ENCODE results near the gene IQCC.

DNA sequence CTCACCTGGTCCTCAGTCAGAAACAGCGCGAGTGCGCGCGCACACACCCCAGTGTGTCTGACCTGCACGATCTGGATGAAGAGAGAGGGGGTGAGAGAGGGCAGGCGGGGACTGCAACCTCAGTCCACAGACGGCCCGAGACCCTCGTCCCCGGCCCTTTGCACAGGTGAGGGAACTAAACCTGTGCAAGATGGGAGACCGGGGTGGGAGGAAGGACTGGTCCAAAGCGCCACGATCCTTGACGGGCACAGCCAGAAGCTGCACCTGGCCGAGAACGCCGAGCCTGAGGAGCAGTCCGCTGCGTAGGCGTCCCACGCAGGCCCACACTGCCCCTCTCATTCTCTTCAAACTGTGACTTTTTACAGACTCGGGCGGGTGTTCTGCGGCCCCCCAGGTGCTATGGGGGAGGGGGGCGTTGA is 519 bp upstream of the IQCC start:
- TF ChIP-seq RAD21 (IDR thresholded peaks at IDR 0.05; ENCODE audit: low read depth) = no peak
- TF ChIP-seq, protein P1, sequence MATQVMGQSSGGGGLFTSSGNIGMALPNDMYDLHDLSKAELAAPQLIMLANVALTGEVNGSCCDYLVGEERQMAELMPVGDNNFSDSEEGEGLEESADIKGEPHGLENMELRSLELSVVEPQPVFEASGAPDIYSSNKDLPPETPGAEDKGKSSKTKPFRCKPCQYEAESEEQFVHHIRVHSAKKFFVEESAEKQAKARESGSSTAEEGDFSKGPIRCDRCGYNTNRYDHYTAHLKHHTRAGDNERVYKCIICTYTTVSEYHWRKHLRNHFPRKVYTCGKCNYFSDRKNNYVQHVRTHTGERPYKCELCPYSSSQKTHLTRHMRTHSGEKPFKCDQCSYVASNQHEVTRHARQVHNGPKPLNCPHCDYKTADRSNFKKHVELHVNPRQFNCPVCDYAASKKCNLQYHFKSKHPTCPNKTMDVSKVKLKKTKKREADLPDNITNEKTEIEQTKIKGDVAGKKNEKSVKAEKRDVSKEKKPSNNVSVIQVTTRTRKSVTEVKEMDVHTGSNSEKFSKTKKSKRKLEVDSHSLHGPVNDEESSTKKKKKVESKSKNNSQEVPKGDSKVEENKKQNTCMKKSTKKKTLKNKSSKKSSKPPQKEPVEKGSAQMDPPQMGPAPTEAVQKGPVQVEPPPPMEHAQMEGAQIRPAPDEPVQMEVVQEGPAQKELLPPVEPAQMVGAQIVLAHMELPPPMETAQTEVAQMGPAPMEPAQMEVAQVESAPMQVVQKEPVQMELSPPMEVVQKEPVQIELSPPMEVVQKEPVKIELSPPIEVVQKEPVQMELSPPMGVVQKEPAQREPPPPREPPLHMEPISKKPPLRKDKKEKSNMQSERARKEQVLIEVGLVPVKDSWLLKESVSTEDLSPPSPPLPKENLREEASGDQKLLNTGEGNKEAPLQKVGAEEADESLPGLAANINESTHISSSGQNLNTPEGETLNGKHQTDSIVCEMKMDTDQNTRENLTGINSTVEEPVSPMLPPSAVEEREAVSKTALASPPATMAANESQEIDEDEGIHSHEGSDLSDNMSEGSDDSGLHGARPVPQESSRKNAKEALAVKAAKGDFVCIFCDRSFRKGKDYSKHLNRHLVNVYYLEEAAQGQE (IDR thresholded peaks at IDR 0.05; ENCODE audit: low read depth) = no peak
- no peak for TF ChIP-seq CREB1 (IDR thresholded peaks at IDR 0.05; ENCODE audit: low read depth)
- TF ChIP-seq YY1 (IDR thresholded peaks at IDR 0.05; ENCODE audit: low read depth) = no peak

Data from Ishikawa (cell line).